Neutrophil (primary cell): ENCODE results near the gene CDH15.
"Not testable (repeated sequence)": the region's sequence is repeated elsewhere in the genome, so short reads cannot be mapped to it uniquely, and the experiment has no call there.

Experiments used
- H3K27ac ChIP-seq: fragments of 200-600 bp; sonication (generic); 2 replicates; pipeline ENCODE4 v1.5.1; 2016; ENCODE audit warnings: mild to moderate bottlenecking, moderate library complexity
- H3K27me3 ChIP-seq: fragments of 200-600 bp; sonication (generic); 2 replicates; pipeline ENCODE4 v1.6.0; 2016; ENCODE audit warnings: mild to moderate bottlenecking
- H3K36me3 ChIP-seq: fragments of 200-600 bp; sonication (generic); 2 replicates; pipeline ENCODE4 v1.5.1; 2017
- H3K4me1 ChIP-seq, 2 experiments: fragments of 200-600 bp in 1 of 2; sonication (generic) in 1 of 2; 1 replicate in 1 of 2; 2 replicates in 1 of 2; pipeline versions ENCODE4 v1.5.1 to v1.6.1; 2013 to 2016; ENCODE audit warnings: low read depth in 1 of 2, low read length in 1 of 2, mild to moderate bottlenecking in 1 of 2, moderate library complexity in 1 of 2; ENCODE audit not compliant: control insufficient read depth in 1 of 2, insufficient read depth in 1 of 2
- H3K4me3 ChIP-seq, 2 experiments: fragments of 200-600 bp in 1 of 2; sonication (generic) in 1 of 2; 1 replicate in 1 of 2; 2 replicates in 1 of 2; pipeline ENCODE4 v1.5.1; 2013 to 2016; ENCODE audit warnings: low read depth in 1 of 2, low read length in 1 of 2, mild to moderate bottlenecking in 1 of 2, moderate library complexity in 1 of 2
- H3K9me3 ChIP-seq: fragments of 200-600 bp; sonication (generic); 2 replicates; pipeline ENCODE4 v1.5.1; 2016
- TF ChIP-seq, protein P1 (sequence below): fragments of 200-600 bp; sonication (generic); IDR thresholded peaks from 2 replicates; pipeline ENCODE4 v1.5.1; 2016; ENCODE audit warnings: antibody characterized with exemption

CDH15 gene

DNA sequence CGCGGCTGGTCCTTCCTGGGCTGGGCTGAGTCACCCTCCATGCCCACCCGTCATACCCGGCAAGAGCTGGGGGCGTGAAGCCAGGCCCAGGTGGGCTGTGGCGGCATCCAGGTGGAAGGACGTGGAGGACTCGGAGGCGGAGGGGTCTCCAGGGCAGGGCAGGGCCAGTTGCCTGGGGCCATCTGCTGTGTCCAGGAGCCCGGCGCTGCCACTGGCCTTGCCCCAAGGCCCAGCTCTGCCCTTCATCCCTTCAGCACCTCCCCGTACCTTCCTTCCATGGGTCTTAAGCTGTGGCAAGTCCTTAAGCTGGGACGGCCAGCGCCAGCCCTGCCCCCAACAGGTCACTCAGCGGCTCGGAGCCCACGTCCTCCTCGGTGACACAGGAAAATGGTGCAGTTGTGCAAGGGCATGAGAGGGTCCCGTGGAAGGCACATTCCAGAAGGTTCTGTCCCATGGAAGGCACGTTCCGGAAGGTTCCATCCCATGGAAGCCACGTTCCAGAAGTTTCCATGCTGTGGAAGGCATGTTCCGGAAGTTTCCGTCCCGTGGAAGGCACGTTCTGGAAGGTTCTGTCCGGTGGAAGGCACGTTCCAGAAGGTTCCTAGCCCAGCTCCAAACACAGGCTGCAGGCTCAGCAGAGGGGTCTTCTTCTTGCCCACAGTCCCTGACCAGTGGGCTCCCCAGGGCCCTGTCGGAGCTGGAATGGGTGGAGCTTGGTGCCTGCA, 10.4 kb upstream of the CDH15 start:
- Histone ChIP-seq H3K9me3 (no peaks in the 10 kb centered on the region), H3K36me3 (no peaks in the 10 kb centered on the region), H3K27me3 (peaks cover 11% of the 10 kb centered on the region), H3K4me3 (no peak overlapping the region), H3K4me1 (no peaks in the 10 kb centered on the region), H3K27ac (no peak overlapping the region)
- TF ChIP-seq, protein P1, sequence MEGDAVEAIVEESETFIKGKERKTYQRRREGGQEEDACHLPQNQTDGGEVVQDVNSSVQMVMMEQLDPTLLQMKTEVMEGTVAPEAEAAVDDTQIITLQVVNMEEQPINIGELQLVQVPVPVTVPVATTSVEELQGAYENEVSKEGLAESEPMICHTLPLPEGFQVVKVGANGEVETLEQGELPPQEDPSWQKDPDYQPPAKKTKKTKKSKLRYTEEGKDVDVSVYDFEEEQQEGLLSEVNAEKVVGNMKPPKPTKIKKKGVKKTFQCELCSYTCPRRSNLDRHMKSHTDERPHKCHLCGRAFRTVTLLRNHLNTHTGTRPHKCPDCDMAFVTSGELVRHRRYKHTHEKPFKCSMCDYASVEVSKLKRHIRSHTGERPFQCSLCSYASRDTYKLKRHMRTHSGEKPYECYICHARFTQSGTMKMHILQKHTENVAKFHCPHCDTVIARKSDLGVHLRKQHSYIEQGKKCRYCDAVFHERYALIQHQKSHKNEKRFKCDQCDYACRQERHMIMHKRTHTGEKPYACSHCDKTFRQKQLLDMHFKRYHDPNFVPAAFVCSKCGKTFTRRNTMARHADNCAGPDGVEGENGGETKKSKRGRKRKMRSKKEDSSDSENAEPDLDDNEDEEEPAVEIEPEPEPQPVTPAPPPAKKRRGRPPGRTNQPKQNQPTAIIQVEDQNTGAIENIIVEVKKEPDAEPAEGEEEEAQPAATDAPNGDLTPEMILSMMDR: no peak

DNA sequence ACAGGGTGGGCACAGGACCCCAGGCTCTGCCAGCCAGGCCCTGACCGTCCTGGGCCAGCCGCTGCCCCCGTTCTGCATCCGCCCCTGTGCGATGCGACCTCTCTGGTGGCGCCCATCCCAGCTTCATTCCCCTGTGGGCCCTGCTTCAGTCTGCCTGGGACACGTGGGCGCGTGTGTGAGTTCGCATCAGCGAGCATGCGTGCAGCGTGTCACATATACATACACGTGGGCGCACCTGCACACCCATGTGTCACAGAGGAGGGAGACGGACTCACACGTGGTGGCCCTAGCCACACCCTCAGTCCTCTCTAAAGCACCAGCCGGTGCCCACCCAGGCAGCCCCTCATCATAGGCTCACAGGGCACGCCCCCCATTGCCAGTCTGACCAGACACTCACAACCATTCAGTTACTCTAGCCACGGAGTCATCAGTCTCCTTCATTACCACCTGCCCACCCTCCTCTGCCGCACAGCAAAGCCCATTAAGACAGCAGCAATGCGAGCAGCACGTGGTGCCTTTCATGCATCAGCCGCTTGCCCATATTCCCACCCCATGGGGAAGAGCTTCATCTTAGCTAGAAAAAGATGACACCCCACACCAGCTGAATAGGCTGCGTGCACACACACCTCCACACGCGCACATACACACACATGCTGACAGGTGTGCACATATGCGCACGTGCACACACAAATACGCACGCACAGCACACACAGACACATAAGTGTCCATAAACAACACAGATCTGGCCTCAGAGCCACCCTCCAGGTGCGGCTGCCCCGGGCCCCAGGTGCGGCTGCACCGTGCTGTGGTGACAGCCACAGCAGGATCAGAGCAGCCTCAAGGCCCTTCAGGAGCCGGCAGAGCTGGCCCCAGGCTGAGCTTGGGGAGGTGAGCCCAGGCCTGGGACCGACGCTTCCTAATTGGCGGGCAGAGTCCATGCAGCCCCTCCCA, 9.5 kb upstream of the CDH15 start:
- Histone ChIP-seq H3K4me1 (no peaks in the 10 kb centered on the region), H3K4me3 (no peak overlapping the region), H3K36me3 (no peaks in the 10 kb centered on the region), H3K27ac (no peak overlapping the region), H3K27me3 (peaks cover 2% of the 10 kb centered on the region), H3K9me3 (no peaks in the 10 kb centered on the region)
- TF ChIP-seq, protein P1: no peak

DNA sequence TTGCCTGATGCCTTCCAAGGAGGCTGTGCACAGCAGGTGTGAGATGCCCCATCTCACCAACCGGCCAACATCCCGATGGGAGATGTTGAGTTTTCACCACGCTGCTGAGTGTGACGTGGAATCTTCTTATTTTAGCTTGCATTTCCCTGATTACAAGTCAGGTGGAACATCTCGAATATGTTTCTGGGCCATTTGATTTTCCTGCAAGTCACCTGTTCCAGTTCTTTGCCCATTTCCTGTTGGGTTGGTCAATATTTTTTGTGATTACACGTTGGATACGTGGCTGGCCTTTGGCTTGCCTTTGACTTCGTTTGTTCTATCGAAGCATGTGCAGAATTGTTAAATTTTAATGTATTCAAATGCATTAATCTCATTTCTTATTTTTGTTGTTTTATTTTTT, 8.3 kb upstream of the CDH15 start:
- H3K4me3 ChIP-seq: no peak overlapping the region
- no peaks in the 10 kb centered on the region for H3K36me3 ChIP-seq
- no peak overlapping the region for H3K27ac ChIP-seq
- no peaks in the 10 kb centered on the region for H3K27me3 ChIP-seq
- no peaks in the 10 kb centered on the region for H3K9me3 ChIP-seq
- H3K4me1 ChIP-seq: peaks cover 3 to 7% of the 10 kb centered on the region in 2 experiments
- TF ChIP-seq, protein P1: no peak

DNA sequence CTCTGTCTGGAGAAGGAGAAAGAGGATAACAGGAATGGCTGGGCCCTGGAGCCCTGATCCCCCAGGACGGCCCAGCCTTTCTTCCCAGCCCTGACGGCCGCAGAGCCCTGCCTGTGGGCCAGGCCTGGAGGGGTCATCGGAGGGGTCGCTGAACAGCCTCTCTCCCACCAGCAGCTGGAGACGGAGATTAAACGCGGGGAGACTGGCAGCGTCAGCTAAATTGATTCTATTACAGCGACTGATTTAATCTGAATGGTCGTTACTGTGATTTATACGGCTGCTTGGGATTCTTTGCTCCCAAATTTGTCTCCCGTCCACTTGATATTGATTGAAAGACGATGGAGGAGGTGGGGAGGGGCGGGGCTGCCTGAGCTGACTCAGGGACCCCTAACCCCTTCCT, 7.1 kb upstream of the CDH15 start:
- H3K4me1 ChIP-seq: peaks cover 3 to 7% of the 10 kb centered on the region in 2 experiments
- peaks cover 10% of the 10 kb centered on the region for H3K27me3 ChIP-seq
- H3K4me3 ChIP-seq: no peak overlapping the region
- no peak overlapping the region for H3K27ac ChIP-seq
- TF ChIP-seq, protein P1: no peak
- no peaks in the 10 kb centered on the region for H3K9me3 ChIP-seq
- H3K36me3 ChIP-seq: no peaks in the 10 kb centered on the region

DNA sequence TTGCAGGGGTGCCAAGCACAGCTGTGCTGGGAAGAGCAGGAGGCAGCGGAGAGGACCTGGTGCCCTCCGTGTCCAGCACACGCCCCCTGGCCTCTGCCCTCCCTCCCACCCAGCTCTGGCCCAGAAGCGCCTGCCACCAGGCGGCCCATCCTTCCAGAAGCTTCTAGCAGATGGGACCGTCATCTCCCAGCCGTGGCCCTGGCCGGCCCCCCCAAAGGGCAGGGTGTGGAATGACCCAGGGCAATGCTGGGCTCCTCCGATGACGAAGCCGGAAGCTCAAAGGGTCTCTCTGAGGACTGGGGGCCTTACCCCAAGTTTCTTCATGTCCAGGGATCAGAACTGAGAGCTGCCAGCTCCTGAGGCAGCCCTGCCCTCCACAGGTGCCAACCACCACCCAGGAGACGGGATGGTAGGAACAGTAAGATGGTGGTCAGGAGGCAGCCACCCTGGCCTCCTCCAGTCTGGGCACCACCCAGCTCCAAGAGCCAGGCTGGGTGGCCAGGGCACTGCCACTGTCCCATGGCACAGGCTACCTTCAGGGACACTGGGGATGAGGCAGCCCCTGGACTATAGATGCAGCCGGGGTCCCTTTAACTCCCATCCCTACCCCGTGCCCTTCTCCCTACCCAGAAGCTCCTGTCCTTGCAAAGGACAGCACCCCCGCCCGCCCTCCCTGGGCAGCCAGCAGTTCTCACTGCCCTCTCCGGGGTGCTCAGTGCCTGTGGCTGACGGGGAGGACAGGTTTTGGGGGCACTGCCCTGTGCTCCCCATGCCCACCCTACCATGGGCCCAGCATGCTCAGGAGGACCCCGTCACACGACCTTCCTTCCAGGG, 6.5 kb upstream of the CDH15 start:
- H3K36me3 ChIP-seq: no peaks in the 10 kb centered on the region
- H3K27me3 ChIP-seq: peaks cover 16% of the 10 kb centered on the region
- no peak overlapping the region for H3K27ac ChIP-seq
- peaks cover 3 to 7% of the 10 kb centered on the region in 2 experiments for H3K4me1 ChIP-seq
- TF ChIP-seq, protein P1: no peak
- H3K4me3 ChIP-seq: no peak overlapping the region
- no peaks in the 10 kb centered on the region for H3K9me3 ChIP-seq

DNA sequence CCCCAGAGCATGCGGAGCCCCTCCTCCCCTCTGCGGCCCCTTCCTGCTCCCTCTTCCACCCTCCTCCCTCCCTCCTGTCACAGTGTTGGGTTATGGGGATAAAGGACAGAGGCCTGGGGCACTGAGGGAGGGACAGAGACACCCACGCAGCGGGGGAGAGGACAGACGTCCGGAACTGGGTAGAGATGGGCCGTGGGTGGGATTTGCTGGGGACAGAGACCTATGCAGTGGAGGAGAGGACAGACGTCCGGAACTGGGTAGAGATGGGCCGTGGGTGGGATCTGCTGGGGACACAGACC, 5.9 kb upstream of the CDH15 start:
- H3K27me3 ChIP-seq: peaks cover 22% of the 10 kb centered on the region

More for the DNA sequence above, 5.9 kb upstream of the CDH15 start:
- H3K27ac ChIP-seq, H3K36me3 ChIP-seq, H3K9me3 ChIP-seq, H3K4me3 ChIP-seq: not testable (repeated sequence)
- H3K4me1 ChIP-seq: peaks cover 4 to 11% of the 10 kb centered on the region in 2 experiments
